ENCODE results near the gene KCTD16. TPM values are rescaled to one million over a fixed set of nuclear protein-coding genes. Genes with fewer than 3 reads are reported as not detected.

KCTD16 gene
- total RNA-seq, 1 donor from 2014 or later: 0.10 TPM

DNA sequence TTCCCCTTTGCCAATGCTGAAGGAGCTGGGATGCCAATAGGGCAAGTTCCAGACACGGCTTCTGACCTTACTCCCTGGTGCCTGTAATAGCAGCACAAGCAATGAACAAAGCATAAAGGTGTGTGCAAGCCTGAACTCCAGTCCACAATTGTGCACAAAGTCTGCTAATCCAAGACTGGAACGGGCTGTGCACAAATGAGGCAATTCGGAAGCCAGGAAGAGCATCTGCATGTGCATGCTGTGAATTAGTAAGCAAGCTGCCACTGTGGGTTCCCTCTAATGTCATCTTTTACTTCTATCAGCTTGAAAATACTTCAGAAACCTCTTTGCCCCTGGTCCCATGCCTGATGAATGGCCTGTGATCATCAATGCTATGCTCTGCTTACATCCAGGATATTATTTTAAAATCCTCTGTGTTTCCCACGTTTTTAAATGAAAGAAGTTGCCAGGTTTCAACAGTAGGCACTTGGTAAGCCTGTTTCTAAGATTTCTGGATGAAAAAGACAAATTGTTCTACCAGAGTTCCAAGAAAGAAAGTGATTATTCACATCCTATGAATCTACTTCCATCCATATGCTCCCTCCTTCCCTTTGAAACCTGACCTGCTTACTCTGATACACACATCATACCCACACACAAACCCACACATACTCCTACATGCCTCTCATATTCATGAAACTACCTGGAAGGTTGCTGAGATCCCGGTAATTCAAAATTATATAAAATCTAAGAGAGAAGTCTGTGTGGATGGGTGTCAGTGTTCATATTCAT, 165.7 kb downstream of the KCTD16 start:
- no peak for DNase-seq

DNA sequence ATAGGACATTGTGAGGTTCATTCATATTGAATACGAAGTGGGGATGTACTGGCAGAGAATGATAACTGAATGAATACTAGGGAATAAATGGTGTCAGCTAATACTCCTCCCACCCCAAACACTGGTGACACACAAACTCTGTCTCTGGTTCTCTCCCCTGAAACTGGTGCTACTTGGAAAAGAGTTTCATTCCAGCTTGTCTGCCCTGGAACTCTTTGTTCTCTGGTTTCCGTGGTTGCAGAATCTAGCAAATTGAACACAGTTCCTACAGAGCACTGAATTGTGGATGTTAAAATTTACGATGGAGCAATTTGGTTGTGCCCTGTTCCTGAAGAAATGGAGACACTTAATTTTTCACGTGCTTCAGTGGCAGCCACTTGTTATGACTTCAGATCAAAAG, 181.7 kb downstream of the KCTD16 start:
- DNase-seq: no peak

DNA sequence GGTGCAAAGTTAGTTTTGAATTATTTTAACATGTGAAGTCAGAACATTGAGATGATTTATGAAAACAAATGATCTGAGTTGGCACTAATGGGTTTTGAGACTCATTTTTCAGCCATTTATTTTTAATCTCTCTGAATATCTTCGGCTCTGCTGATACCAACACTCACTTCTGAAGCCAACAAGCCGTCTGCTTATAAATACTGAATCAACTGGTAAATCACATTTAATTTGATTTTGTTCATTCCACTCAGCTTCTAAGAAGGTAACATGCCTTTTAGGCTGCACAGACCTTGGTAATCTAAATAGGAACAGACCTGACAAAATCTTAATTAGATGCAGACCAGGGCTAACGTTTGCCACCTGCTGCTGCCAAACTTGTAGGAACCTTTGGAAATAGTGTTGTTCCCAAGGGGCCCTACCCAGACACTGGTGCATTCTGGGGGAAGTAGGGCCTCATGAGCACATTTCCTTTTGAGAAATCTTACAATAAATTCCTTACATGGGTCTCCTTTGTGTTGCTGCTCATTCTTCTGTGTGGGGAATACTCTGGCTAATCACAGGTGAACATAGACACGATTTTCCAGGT, 182.2 kb downstream of the KCTD16 start:
- DNase-seq: no peak

DNA sequence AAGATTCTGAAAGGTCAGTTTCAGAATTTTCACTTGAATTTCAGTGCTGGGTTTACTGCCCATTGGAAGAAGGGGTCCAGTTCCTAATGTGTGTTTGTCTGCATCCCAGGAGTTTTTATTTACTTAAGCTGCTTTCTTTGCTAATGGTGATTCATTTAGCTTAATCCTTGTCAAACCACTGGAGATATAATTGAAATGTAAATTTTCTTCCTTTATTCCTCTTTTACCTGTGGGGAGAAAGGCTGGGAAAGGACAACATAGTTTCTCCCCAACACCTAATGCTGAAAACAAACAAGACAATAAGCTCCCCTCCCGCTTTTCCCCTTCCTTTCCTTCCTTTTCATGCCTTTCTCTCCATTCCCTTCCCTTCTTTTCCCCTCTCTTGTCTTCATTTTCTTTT, 185.8 kb downstream of the KCTD16 start:
- no peak for DNase-seq

DNA sequence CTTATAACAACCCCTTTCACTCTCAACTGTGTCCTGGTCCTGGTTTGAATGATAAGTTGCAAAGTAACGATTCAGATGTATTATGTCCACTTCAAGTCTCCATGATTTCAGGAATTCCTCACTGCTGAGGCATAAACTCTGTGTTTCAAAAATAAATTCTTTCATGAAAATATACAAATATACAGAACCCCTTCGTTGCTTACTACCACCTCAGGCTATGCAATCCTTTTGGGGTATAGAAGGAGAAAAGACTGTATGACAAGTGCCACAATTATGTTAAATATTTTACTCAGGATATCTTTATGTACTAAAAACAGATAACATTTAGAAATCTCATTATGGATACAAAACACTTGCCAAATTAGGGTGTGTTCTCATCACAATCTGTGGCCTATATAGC, 190.7 kb downstream of the KCTD16 start:
- DNase-seq: no peak

DNA sequence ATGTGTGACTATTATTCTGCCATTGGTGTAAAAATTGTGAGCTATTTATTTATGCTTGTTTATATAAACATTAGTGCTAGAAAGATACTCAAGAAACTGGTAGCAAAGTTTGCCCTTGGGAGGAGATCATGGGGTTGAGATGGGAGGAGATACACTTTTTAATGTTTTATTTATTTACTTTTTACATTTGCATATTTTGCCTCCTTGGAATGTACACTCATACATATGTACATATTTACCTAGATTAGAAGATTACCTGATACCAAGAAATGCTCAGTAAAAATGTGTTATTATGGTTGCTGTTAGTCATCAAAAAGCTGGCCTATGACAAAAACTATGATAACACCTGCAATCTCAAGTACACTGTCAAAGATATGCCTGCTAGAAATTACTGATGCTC, 195.2 kb downstream of the KCTD16 start:
- no peak for DNase-seq

DNA sequence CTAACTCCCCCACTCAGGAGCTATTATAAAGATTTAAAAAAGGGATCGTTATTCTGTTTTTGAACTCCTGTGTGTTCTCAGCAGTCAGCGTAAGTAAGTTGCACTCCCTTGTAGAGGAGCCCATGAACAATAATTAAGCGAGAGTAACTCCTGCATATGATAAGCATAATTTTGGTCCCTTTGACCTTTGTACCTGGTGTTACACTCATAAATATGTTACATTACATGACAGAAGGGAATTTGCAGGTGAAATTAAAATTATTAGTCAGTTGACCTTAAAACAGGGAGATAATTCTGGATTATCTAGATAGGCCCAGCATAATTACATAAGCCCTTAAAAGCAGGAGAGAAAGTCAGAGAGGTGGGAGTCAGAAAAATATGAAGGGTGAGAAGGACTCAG, 197.3 kb downstream of the KCTD16 start:
- no peak for DNase-seq

DNA sequence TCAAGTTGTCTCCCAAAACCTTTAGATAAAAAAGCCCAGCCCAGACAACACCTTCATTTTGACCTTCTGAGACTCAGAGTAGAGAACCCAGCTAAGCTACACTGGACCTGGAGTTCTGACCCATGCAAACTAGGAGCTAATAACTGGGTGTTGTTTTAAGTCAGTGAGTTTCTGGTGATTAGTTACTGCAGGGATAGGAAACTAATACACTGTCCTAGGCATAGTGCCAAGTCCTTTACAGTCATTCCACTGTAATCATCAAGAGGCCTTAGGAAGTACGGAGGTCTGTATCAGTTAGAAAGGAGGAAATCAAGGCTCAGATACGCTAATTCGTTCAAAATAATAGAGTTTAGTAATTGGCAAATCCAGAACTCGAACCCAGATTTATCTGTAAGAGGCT, 197.9 kb downstream of the KCTD16 start:
- DNase-seq: peak; percentile 31

DNA sequence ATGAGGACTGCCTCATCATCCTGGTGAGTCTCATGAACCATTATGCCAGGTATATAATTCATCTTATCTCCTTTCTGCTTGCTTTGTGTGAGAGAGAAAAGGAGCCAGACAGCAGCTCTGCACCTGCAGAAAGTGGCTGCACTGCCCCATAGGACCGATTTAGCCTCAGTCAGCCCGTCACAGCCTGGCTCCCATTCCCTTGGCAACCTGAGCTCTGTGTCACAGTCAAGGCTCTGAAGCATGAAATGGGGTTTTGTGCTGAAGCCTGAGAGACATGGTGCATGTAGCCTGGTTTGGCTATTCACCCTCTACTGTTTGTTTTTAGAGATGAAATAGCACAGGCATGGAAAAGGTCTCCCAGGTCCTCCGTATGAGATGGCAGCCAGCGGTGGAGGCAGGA, 198.3 kb downstream of the KCTD16 start:
- DNase-seq: peak; percentile 11

DNA sequence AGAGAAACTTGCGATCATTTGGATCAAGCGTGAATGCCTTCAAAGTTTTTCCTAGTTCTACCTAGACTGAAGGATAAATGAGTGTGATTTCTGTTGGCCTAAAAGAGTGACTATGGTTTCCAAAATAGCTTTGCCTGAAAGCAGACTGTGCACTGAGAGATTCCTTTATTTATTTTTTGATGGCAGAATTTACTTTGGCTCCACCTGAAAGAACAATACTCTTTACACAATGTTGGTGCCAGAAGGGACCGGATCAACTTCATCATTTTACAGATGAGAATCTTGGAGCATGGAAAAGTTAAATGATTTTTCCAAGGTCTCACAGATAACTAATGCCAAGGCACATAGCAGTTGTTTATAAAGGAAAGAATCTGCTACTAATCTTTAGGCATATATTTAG, 199.6 kb downstream of the KCTD16 start:
- no peak for DNase-seq

DNA sequence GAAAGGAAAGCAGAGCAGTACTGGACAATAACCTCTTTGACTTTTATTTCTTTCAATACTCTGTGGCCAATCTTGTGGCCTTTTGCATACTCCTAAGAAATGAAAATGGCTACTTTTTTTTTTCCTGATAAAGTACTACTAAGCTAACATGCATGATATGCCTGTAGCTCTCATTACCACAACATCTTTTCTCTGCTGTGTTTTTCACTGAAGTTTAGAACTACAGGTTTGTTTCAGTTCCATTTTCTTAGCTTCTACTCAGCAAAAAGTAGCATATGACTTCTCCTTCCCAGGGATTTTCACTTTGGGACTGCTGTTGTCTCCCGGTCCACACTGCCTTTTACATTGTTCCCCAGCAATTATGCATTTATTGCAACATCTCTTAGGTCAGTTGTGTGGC, 204.0 kb downstream of the KCTD16 start:
- no peak for DNase-seq

DNA sequence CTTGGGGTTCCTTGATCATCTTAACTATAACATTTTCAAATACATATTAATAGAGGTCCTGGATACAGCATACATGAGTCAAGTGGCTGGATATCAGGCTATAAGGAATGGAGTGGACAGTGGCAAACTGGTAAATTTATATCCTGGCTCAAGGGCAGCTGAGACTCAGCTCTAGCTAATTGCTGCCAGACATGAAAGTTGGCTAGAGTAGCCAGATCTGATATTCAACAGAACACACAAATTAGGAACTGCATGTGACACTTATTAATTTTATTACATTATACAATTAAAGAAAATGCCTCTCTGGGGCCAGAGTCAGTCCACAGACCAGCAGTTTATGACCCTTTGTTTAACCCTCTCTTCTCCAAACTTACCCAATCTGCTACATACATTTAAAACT, 206.5 kb downstream of the KCTD16 start:
- no peak for DNase-seq

DNA sequence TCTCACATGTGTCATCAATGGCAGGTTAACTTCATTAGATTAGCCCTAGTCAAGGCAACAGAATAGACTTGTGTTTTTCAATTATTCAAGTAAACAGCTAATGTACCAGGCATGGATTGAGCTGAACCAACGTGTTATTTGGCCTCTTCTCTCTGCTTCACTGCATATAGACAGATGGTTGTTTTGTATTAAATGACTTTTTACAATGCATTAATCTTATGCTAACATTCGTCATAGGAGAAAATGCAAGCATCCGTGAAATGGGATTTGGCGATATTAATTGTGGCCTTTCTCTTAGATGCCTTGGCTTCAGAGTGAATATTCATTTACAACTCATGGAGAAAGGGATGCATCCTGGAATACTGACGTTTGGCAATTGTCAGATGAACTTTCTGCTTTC, 208.0 kb downstream of the KCTD16 start:
- DNase-seq: no peak

DNA sequence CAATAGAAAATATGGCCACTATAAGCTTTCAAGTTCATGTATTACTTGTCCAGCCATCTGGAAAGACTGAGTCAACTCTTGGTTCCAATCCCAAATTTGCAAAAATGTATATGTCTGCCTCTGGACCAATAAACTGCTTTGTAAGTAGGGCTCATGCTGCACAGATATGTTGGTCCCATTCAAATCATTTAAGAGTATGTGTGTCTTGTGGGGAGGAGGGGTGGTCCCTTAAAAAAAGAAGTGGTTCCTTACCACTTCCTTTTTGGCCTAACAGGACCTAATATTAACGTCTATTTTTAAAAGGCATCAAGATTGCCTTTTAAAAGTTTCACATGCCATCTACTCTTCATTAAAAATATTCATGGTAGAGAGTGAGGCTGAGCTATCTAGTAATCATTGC, 214.9 kb downstream of the KCTD16 start:
- no peak for DNase-seq

DNA sequence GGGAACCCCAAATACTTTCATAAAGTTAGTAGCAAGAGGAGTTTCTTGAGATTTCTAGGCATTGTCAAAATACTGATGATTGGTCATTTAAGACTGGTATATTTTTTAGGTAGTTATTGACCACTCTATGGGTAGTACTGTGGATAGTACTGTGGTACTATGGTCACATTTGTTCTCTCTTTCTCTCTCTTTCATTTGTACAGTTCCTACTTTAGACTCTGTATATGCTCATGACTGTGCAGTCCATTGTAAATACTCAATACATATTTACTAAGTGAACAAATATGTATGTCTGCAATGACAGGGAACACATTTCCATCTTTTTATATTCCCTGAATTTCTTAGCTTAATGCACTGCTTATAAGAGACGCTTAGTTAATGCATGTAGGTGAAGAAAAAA, 215.6 kb downstream of the KCTD16 start:
- DNase-seq: no peak

DNA sequence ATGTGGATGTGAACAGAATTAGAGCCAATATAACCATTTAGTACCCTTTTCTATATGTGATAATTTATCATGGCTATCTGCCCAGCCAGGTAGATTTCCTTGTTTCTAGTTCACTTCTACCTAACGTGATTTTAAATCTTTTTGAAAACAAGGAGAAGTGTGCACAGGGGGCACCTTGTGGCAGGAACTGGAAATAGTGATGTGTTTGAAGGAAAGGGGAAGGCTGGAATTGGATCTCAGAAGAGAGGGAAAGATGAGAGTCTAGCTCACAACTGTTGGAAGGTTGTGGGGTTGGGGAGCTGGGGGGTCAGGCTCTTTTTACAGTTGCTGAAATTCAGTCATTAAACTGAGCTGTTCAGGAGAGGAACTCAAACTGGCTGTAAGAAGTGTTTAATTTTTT, 219.5 kb downstream of the KCTD16 start:
- no peak for DNase-seq

DNA sequence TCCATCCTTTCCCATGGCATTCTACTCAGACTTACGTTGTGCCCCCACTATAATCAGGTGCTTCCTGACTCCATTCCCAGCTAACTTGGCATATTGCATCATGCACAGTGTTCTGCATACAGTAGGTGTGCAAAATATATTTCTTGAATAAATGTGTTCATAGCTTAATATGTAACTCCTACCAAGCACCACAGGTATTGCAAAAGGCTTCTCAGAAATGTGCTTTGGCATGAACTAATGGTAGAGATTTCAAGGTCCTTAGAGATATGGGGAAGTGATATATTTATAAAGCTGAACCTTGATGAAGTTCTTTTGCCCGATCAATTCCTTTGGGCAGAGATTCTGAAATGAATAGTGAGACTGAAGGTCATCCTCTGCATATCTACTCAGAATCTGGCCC, 220.4 kb downstream of the KCTD16 start:
- DNase-seq: no peak

DNA sequence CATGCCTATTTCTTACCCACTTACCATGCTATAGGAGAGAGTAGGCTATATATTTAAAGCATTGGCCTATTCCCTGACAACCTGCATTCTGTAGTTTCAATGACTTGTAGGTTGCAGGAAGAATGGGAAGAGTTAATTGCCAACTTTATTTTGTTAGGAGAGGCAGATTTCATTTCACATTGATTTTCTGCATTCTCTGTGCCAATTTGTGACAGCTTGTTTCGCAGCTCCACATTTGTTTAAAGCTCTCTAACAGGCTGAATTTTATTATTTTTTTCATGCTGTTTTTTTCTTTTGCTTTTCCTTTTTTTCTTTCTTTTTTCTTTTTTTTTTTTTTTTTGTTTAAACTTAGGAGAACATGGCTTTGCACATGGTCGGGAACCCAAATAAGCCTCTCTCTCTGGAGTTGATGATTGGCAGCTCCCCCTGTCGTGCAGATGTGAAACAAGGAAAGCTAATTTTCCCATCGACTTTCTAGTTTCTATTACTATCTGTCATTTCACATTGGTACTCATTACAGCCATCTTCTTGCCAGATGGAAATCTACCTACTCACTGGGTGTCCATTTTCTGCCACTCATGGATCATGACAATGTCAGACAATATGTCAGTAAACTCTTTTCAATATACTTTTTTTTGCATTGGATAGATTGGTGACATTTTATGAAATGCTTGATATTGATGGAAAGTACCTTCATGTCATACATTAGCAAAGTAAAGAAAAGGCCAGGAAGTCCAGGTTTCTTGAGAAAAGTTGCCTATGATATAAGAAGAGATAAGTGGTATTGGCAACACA, 223.2 kb downstream of the KCTD16 start:
- no peak for DNase-seq

DNA sequence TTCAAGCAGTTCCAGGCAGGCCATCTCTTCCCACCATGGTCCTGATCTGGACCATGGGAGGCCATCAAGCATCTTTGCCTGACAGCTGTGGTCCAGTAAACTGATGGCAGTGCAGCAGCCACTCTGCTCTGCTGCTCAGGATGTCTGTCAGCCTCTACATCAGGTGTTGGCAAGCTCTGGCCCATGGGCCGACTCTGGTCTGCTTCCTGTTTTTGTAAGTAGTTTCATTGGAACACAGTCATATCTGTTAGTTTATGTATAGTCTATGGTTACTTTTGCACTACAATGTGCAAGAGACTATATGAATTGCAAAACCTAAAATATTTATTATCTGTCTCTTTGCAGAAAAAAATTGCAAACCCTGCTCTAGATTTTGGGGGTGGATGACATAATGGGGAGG, 225.0 kb downstream of the KCTD16 start:
- no peak for DNase-seq

DNA sequence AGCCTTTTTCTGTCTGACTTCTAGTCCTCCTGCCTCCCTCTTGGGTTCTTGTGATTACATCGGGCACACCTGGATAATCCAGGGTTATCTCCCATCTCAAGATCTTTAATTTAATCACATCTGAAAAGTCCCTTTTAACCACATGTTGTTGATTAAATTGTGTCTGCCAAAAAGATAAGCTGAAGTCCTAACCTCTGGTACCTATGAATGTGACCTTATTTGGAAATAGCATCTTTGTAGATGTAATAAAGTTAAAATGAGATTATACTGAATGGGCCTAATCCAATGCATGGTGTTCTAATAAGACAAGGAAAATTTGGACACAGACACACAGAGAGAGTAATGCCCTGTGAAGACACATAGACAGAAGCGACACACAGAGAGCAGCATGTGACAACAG, 232.4 kb downstream of the KCTD16 start:
- DNase-seq: no peak

DNA sequence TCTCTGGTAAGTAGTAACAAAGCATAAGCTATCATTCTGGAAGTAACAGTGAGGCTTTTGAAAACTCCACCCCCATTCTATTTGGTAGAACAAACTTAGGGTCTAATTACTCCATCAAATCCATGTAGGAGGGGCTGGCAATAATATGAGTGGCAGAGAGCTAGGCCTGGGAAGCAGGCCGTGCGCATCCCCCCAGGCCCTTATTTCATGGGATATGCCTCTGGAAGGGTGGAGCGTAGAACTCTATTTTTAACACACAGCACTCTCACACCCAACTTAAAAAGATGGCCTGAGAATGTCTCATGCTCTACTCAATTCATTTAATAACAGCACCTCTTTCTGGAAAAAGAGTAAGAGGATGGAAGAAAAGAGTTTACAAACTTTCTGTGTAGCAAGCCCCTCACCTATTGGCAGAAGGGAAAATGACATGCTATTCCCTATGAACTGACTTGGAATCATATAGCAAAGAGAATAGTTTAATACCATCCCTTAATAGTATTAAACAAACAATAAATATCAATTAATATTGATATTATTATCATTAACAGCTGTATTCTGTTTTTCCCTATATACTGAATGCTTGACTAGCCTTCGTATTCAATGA, 233.2 kb downstream of the KCTD16 start:
- no peak for DNase-seq

DNA sequence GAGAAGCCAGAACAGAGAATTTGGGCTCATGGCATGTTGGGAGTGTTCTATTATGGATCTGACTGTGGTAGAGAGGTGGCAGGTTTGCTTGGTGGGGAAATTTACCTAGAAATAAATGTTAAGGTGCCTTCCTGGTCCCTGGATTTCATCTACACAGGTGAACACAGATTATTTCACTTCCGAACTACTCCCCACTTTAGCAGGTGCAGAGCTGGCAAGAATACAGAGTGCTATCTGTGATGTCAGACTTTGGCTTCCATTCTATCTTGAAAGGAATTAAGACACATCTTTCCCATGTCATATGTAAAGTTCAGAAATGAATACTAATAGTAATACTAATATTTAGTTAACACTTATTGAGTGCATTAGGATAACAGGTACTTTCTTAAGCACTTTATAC, 234.0 kb downstream of the KCTD16 start:
- no peak for DNase-seq

DNA sequence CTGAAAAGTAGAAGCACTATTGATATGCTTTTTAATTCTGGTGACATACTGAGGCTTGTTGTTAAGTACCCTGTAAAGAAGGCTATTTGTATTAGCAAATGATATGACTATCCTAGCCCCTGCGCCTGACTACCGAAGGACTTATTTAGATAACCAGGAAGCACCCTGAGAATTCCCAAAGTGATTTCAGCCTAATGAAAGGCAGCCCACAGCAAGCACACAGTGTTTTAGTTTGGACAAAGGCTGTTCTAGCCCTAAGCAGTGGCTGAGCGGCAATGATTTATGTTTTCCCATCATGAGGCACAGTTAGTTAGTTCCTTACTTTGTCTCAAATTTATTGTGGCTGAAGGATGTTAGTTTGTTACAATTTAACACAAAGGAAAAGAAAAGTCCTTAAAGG, 235.3 kb downstream of the KCTD16 start:
- no peak for DNase-seq
